Camera-type eye (tissue), 1 donor: Measurements from ENCODE around the gene CLIP3. TPM values are rescaled to one million over a fixed set of nuclear protein-coding genes. Genes with fewer than 3 reads are reported as not detected.

Source experiments
- total RNA-seq: library from RNA; depleted of rRNA; stranded (reverse); fragments of >200 nt; gene quantifications from one replicate; pipeline ENCODE4 v1.2.3, GENCODE V29; 2014

CLIP3 gene, protein sequence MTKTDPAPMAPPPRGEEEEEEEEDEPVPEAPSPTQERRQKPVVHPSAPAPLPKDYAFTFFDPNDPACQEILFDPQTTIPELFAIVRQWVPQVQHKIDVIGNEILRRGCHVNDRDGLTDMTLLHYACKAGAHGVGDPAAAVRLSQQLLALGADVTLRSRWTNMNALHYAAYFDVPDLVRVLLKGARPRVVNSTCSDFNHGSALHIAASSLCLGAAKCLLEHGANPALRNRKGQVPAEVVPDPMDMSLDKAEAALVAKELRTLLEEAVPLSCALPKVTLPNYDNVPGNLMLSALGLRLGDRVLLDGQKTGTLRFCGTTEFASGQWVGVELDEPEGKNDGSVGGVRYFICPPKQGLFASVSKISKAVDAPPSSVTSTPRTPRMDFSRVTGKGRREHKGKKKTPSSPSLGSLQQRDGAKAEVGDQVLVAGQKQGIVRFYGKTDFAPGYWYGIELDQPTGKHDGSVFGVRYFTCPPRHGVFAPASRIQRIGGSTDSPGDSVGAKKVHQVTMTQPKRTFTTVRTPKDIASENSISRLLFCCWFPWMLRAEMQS
- 34.6 TPM for total RNA-seq

DNA sequence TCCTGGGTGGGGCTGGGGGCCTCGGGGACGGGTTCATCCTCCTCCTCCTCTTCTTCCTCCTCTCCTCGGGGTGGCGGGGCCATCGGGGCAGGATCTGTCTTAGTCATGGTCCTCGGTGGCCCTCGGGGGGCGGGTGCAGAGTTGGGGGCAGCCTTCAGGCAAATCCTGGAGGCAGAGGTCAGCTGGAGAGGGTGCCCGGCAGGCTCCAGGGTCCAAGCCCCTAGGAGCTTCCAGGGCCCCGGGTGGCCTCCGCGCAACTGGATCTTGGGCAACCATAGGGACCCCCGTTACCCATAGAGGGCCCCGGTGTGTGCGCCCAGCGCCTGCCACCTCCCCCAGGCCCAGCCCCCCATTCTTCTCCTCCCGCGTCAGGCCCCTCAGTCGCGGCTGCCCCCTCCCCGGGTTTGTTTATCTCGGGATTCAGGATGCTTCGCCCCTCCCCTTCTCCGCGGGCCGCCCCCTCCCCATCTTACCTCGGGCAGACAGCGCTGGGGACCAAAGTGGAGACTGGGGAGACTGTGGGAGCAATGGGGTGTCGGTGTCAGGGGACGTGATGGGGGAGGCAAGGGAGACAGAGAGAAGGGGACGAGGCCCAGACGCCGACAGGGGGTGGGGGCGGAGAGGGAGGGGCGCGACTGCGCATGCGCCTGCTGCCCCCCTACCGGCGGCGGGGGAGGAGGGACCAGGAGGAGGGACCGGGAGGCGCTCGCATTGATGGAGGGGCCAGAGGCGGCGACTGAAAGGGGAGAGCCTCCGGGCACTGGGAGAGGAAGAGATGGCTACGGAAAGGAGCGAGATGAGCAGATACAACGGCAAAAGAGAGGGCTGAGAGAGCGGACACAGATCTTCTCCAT, at the start of gene CLIP3:
Gene CLIP3, minus strand, starts transcription at position 623 of the 854 bp plus-strand sequence. Its CDS starts 516 bp downstream, at position 107.

DNA sequence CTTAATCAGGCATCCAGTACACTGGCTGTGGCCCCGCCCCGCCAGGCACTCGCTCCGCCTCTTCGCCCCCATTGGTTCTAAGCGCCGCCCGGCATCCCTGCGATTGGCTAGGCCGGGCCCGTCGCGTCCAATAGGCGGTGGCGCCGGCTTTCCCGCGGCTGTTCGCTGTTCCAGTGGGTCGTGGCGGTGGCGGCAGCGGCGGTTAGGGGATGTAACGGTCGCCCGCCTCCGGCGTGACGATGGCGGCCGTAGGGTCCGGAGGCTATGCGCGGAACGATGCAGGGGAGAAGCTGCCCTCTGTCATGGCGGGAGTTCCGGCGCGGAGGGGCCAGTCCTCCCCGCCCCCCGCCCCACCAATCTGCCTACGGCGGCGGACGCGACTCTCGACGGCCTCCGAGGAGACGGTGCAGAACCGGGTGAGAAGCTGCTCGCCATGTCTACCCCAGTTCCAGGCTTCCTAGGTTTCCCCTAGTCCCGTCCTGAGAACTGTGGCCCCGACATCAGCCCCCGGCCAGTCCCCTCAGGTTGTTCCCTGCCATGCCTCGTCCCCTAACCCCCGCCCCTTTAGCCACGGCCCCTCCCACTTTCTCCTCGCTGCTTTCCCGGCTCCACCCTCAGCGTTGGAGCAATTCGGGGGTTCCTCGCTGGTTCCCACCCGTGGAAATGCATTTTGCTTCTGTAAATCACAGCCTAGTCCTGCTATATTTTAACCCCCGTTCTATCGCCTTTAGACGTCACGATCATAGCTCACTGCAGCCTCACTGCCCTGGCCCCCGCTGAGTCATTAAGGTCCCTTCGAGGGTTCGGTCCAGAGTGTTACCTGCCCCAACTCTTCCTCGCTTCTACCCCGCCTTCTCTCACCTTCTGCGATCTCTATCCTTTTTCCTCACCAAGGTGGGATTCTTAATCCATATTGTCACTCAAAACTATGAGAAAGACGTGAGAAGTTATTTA, 22.3 kb upstream of the CLIP3 start, which contains the start of gene WDR62:
Gene WDR62, plus strand, starts transcription at position 165 of the 954 bp plus-strand sequence. Its CDS starts 75 bp downstream, at position 240.

DNA sequence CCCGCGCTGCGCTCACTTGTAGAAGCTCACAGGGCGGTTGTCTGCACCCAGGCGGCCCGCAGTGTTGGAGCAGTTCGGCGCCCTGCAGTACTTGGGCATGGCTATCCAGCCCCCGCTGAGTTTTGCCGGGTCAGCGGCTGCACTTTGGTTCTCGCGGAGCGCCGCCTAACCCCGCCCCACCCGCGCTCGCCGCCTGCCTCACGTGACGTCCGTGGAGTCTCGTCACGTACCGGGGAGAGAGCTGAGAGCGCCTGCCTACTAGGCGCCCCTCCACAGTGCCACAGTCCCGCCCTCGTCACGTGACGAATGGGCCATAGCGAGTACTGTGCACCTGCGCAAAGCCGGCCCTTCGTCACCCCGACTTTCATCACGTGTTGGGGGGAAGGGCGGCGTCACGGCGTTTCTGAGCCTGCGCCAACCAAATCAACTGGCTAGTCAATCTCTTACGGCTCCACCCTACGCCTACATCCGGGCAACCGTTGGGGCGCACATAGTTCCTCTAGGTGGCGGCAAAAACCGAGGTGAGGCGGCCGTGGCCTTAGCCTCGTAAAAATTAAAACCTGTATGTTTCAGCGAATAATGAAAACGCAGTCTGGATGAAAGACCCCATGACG, 21.6 kb upstream of the CLIP3 start, which contains the start of gene THAP8:
Gene THAP8, minus strand, starts transcription at position 167 of the 614 bp plus-strand sequence. Its CDS starts 68 bp downstream, at position 99.

DNA sequence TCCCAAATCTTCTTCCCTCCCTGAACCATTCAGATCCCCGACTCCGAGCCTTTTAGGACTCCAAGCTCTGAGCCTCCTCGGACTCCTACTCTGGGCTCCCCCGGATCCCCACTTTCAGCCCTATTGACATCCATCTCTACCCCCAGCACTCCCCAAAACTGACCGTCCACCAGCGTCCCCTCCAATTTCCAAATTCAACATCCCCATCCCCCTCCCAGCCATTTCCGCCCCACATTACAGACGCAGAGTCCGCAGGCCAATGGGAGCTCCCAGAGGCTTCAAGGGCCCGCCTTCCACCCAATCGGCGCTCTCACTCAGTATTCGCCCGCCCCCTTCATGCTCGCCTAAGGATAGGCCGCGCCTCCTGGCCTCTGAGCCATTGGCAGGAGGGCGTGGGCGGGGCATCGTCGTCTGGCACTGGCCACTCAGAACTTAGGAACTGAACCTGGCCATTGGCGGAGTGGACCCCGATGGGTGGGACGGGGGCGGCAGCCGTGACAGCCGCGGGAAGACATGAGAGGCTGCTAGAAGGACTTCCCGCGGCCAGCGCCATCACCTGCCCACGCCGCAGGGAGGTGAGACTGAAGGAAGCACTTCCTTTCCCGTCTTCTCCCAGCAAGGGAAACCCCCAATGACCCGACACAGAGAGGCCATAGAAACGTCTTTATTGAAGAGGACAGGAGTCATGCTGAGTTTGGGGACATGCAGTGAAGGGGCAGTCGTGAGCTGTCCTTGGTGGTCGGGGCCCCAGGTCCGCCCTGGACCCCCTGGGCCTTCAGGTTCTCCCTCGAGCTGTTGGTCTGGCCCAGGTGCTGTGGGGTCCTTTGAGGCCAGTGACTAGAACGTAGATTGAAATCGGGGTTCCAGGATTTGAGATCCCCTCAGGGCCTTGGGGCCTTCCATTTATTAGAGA, 18.4 kb downstream of the CLIP3 start, which contains the start of gene ALKBH6:
Gene ALKBH6, minus strand, starts transcription at position 202 of the 913 bp plus-strand sequence. CDS start 816 bp downstream, outside the sequence.

DNA sequence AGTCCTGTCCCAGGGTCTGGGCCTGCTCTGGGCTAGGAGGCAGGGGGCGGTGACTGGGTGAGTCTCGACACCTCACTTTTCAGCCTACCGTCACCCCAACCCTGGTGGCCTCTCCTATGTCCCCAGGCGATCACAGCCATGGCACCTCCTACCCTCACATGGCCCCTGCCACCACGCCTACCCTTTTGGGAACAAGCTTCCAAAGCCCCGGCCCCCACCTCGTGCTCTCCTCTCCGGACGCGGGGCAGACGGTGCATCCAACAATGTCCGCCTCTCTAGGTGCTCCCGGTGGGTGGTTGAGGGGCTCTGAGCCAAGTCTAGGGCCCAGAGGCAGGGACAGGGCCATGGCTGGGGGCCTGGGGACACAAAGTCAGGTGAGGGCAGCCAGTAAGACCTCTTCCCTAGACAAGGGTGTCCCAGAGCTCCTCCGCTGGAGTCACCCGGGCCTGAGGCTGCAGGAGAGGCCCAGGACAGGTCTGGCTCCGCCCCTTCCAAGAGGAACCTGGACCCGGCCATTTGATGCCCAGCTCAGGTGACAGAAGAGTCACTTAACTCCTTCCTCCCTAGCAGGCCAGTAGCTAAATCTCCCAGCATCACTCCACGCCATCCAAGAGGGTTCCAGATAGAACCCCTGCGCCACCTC, 24.2 kb downstream of the CLIP3 start, which contains the start of gene SYNE4:
Gene SYNE4, minus strand, starts transcription at position 478 of the 643 bp plus-strand sequence. Its CDS starts 132 bp downstream, at position 346.

DNA sequence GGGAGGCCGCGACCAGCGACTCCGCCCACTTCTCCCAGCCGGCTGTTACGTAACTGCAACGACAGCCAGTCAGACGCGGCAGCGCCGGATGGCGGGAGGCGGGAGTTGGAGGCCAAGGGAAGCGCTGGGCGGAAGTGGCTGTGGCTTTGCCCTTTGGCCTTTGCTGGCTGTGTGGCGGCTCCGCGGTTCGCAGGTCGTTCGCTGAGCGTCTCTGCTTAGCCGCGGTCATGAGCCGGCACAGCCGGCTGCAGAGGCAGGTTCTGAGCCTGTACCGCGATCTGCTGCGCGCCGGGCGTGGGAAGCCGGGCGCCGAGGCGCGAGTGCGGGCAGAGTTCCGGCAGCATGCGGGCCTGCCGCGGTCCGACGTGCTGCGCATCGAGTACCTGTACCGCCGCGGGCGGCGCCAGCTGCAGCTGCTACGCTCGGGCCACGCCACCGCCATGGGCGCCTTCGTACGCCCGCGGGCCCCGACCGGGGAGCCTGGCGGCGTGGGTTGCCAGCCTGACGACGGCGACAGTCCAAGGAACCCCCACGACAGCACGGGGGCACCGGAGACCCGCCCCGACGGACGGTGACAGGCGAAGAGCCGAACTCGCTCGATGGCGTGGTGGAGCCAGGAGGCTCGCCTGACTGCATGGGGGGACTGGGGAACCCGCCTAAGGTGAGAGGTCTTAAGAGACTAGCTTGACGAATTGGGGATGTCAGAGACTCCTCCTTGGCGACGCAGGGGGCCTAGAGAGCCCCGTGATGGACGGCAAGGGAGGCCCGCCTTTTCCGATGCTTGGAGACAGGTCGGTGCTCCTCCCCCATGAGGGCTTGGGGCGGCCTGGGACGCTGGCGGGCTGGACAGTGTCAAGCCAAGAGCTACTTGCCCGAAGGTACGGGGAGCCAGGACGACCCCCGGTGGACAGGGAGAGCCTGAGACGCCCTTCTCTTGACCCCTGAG, 37.4 kb downstream of the CLIP3 start, which contains the start of gene SDHAF1:
Gene SDHAF1, plus strand, starts transcription at position 141 of the 946 bp plus-strand sequence. Its CDS starts 87 bp downstream, at position 228.

Other genes starting within 250 kb of the CLIP3 start
- 0.27 TPM for gene PRODH2, start 220.0 kb downstream of the CLIP3 start, total RNA-seq
- gene NPHS1, start 180.4 kb downstream of the CLIP3 start, total RNA-seq: 2.7 TPM
- 11.2 TPM for gene KIRREL2, start 176.0 kb downstream of the CLIP3 start, total RNA-seq
- gene APLP1, start 164.3 kb downstream of the CLIP3 start, total RNA-seq: 106 TPM
- gene NFKBID, start 132.3 kb downstream of the CLIP3 start, total RNA-seq: 6.8 TPM
- gene HCST, start 130.3 kb downstream of the CLIP3 start, total RNA-seq: not detected
- gene TYROBP, start 124.6 kb downstream of the CLIP3 start, total RNA-seq: 10.4 TPM
- 5.4 TPM for gene LRFN3, start 96.5 kb downstream of the CLIP3 start, total RNA-seq
- 32.9 TPM for gene SDHAF1, start 37.7 kb downstream of the CLIP3 start, total RNA-seq
- gene SYNE4, start 24.1 kb downstream of the CLIP3 start, total RNA-seq: not detected
- gene ALKBH6, start 18.7 kb downstream of the CLIP3 start, total RNA-seq: 9.4 TPM
- gene THAP8, start 21.4 kb upstream of the CLIP3 start, total RNA-seq: 7.6 TPM
- gene WDR62, start 22.0 kb upstream of the CLIP3 start, total RNA-seq: 6.4 TPM
- gene OVOL3, start 78.3 kb upstream of the CLIP3 start, total RNA-seq: not detected
- gene POLR2I, start 82.0 kb upstream of the CLIP3 start, total RNA-seq: 28.0 TPM
- 134 TPM for gene TBCB, start 82.6 kb upstream of the CLIP3 start, total RNA-seq
- 123 TPM for gene CAPNS1, start 107.2 kb upstream of the CLIP3 start, total RNA-seq
- gene COX7A1, start 119.6 kb upstream of the CLIP3 start, total RNA-seq: 3.6 TPM
- 11.3 TPM for gene ZNF565, start 181.8 kb upstream of the CLIP3 start, total RNA-seq
- 163 TPM for gene ZNF146, start 182.2 kb upstream of the CLIP3 start, total RNA-seq